Measurements from ENCODE around the gene ITPR2.
"Not testable (repeated sequence)": the region's sequence is repeated elsewhere in the genome, so short reads cannot be mapped to it uniquely, and the experiment has no call there.

Gene ITPR2

GRCh38 chr12:26433701-26434100 lies 399.3 kb downstream of the ITPR2 start:
- DNase-seq, result not testable (repeated sequence)

GRCh38 chr12:26431211-26431610 lies 401.8 kb downstream of the ITPR2 start:
- no peak for DNase-seq

- DNase-seq, result not testable (repeated sequence)
Observed at GRCh38 chr12:26430596-26430995, 402.4 kb downstream of the ITPR2 start.

- no peak for DNase-seq
Observed at GRCh38 chr12:26429070-26429691, 403.8 kb downstream of the ITPR2 start.

- no peak for DNase-seq
Observed at GRCh38 chr12:26428420-26428819, 404.6 kb downstream of the ITPR2 start.

GRCh38 chr12:26426652-26427051 lies 406.3 kb downstream of the ITPR2 start:
- no peak for DNase-seq

- no peak for DNase-seq
Observed at GRCh38 chr12:26425587-26426260, 407.3 kb downstream of the ITPR2 start.

- DNase-seq, result no peak
Observed at GRCh38 chr12:26422839-26423398, 410.1 kb downstream of the ITPR2 start.

- no peak for DNase-seq
Observed at GRCh38 chr12:26416550-26416949, 416.4 kb downstream of the ITPR2 start.

GRCh38 chr12:26410689-26411088 lies 422.3 kb downstream of the ITPR2 start:
- DNase-seq, result no peak

GRCh38 chr12:26406813-26407212 lies 426.2 kb downstream of the ITPR2 start:
- DNase-seq, result no peak

- DNase-seq, result no peak
Observed at GRCh38 chr12:26406391-26406790, 426.6 kb downstream of the ITPR2 start.

GRCh38 chr12:26403601-26404000 lies 429.4 kb downstream of the ITPR2 start:
- DNase-seq, result no peak

GRCh38 chr12:26402648-26403047 lies 430.3 kb downstream of the ITPR2 start:
- no peak for DNase-seq

GRCh38 chr12:26401874-26402273 lies 431.1 kb downstream of the ITPR2 start:
- no peak for DNase-seq

GRCh38 chr12:26400627-26401026 lies 432.4 kb downstream of the ITPR2 start:
- no peak for DNase-seq

- DNase-seq, result no peak
Observed at GRCh38 chr12:26399381-26399780, 433.6 kb downstream of the ITPR2 start.

- no peak for DNase-seq
Observed at GRCh38 chr12:26396402-26396801, 436.6 kb downstream of the ITPR2 start.

- DNase-seq, result no peak
Observed at GRCh38 chr12:26389343-26389742, 443.7 kb downstream of the ITPR2 start.

- DNase-seq, result no peak
Observed at GRCh38 chr12:26384536-26384935, 448.5 kb downstream of the ITPR2 start.

- DNase-seq, result no peak
Observed at GRCh38 chr12:26383041-26383440, 450.0 kb downstream of the ITPR2 start.

- DNase-seq, result no peak
Observed at GRCh38 chr12:26380897-26381296, 452.1 kb downstream of the ITPR2 start.

GRCh38 chr12:26379777-26380467 lies 453.1 kb downstream of the ITPR2 start:
- no peak for DNase-seq

GRCh38 chr12:26378711-26379110 lies 454.3 kb downstream of the ITPR2 start:
- no peak for DNase-seq

Data from CD4-positive, alpha-beta T cell treated with Interferon alpha-2 for 1 hour (primary cell).